ENCODE measurements around the gene MCF2L. TPM values are rescaled to one million over a fixed set of nuclear protein-coding genes. Genes with fewer than 3 reads are reported as not detected.
A peak's percentile ranks its signal among the peaks of the same experiment; 100 is the strongest.

Gene MCF2L
- total RNA-seq, 1 experiment from 2014 or later = 22.1 TPM

- peaks cover 14% of the 10 kb centered on the region for H3K4me1 ChIP-seq
- no peaks in the 10 kb centered on the region for H3K27me3 ChIP-seq (replicated peaks; ENCODE audit: control insufficient read depth, insufficient read depth, low read length)
- no peaks in the 10 kb centered on the region; the same call in 1 of the 2 replicates for H3K36me3 ChIP-seq (ENCODE audit: control insufficient read depth, insufficient read depth, low read length)
- TF ChIP-seq, protein P1, sequence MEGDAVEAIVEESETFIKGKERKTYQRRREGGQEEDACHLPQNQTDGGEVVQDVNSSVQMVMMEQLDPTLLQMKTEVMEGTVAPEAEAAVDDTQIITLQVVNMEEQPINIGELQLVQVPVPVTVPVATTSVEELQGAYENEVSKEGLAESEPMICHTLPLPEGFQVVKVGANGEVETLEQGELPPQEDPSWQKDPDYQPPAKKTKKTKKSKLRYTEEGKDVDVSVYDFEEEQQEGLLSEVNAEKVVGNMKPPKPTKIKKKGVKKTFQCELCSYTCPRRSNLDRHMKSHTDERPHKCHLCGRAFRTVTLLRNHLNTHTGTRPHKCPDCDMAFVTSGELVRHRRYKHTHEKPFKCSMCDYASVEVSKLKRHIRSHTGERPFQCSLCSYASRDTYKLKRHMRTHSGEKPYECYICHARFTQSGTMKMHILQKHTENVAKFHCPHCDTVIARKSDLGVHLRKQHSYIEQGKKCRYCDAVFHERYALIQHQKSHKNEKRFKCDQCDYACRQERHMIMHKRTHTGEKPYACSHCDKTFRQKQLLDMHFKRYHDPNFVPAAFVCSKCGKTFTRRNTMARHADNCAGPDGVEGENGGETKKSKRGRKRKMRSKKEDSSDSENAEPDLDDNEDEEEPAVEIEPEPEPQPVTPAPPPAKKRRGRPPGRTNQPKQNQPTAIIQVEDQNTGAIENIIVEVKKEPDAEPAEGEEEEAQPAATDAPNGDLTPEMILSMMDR (IDR thresholded peaks at IDR 0.05; ENCODE audit: insufficient read depth in 1 of 2, low read depth in 1 of 2, low read length in 1 of 2, severe bottlenecking in 1 of 2, unreplicated experiment in 1 of 2) = no peak
- Mint-ChIP-seq H3K36me3 (ENCODE audit: insufficient read depth, unreplicated experiment) (peaks cover 9% of the 10 kb centered on the region), H3K4me1 (ENCODE audit: low read depth, unreplicated experiment) (peaks cover 15% of the 10 kb centered on the region), H3K4me3 (ENCODE audit: unreplicated experiment) (no peak overlapping the region), H3K27me3 (ENCODE audit: insufficient read depth, unreplicated experiment) (no peaks in the 10 kb centered on the region), H3K9me3 (ENCODE audit: unreplicated experiment) (peaks cover 10% of the 10 kb centered on the region), H3K27ac (ENCODE audit: unreplicated experiment) (no peak overlapping the region)
- no peaks in the 10 kb centered on the region for H3K9me3 ChIP-seq
- BruUV-seq (replicated peaks) = no TSS peak
- H3K4me3 ChIP-seq (ENCODE audit: low read depth, low read length) = no peak overlapping the region
- ChIA-PET CTCF (interaction anchor here (0.7 to 1.1 kb wide), 2 partner anchors 19 to 68 kb away, joined by 3 to 6 read pairs; no protein-coding TSS in a partner anchor), POLR2A (no interaction called here)
- intact Hi-C loops (cut with micrococcal nuclease; ENCODE audit: unreplicated experiment) = no loop called here
- DNase-seq = no peak
Measured at GRCh38 chr13:113010510-113010865, 41.5 kb downstream of the MCF2L start.

DNA sequence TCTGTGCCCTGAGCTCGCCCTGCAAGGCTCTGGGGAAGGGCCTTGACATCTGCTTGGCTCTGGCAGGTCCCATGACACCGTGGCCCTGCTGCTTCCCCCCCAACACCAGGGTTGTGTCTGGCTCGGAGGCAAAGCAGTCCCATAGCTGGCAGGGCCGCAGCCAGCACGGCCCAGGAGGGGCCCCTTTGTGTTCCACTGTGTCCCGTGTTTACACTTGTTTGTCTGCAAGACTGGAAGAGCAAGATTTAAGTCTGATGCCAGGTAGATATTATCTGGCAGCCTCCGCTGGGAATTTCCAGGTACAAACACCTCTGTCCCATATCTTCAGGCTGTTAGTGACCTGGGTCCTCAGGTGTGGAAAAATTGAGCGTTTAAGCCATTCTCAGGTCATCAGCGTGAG lies 44.3 kb downstream of the MCF2L start:
- no TSS peak for BruUV-seq (replicated peaks)
- Mint-ChIP-seq H3K4me1 (ENCODE audit: low read depth, unreplicated experiment) (peaks cover 15% of the 10 kb centered on the region), H3K27me3 (ENCODE audit: insufficient read depth, unreplicated experiment) (no peaks in the 10 kb centered on the region), H3K27ac (ENCODE audit: unreplicated experiment) (peak overlapping the region; percentile 63), H3K36me3 (ENCODE audit: insufficient read depth, unreplicated experiment) (peaks cover 9% of the 10 kb centered on the region), H3K9me3 (ENCODE audit: unreplicated experiment) (peaks cover 10% of the 10 kb centered on the region), H3K4me3 (ENCODE audit: unreplicated experiment) (peak overlapping the region; percentile 25)
- TF ChIP-seq, protein P1 (IDR thresholded peaks at IDR 0.05; ENCODE audit: insufficient read depth in 1 of 2, low read depth in 1 of 2, low read length in 1 of 2, severe bottlenecking in 1 of 2, unreplicated experiment in 1 of 2) = no peak
- CTCF ChIA-PET = no interaction called here
- intact Hi-C loops (cut with micrococcal nuclease; ENCODE audit: unreplicated experiment) = no loop called here
- H3K4me1 ChIP-seq = peaks cover 14% of the 10 kb centered on the region
- no peaks in the 10 kb centered on the region for H3K27me3 ChIP-seq (replicated peaks; ENCODE audit: control insufficient read depth, insufficient read depth, low read length)
- no peak overlapping the region for H3K4me3 ChIP-seq (ENCODE audit: low read depth, low read length)
- H3K9me3 ChIP-seq = no peaks in the 10 kb centered on the region
- no peaks in the 10 kb centered on the region for H3K36me3 ChIP-seq (ENCODE audit: control insufficient read depth, insufficient read depth, low read length)
- peak in 1 of 2 experiments; percentile 55 for DNase-seq
- POLR2A ChIA-PET = no interaction called here

DNA sequence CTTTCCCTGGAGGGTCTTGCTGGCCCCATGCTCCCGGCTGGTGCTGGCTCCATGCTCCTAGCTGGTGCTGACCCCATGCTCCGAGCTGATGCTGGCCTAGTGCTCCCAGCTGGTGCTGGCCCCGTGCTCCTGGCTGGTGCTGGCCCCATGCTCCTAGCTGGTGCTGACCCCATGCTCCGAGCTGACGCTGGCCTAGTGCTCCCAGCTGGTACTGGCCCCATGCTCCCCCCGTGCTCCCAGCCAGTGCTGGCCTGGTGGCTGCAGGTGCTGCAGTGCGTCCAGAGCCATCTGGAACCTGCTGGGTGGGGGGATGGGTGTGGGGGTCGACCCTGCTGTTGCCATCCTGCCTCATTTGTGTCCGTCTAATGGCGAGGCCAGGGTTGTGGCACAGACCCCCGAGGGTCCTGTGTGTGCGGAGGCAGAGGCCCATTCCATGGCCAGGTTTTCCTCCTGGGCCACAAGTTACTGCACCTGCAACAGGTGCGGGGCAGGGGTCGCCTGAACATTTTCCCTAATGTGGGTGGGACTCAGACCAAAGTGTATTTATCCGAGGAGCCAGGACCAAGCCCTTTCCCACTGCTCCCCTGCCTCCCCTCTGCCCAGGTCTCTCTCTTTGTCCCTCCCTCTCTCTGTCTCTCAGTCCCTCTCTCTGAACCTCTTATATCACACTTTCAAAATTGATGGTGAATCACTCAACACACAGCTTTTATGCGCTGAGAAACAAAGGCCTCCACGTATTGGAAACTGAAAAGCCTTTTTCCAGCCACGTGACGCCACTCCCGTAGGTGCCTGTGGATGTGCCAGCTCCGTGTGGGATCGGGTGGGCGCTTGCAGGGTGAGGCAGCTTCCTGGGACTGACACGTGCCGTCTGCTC lies 45.1 kb downstream of the MCF2L start:
- ChIA-PET CTCF (no interaction called here), POLR2A (interaction anchor here (0.5 kb wide), 1 partner anchor 24 kb away, joined by 5 read pairs; no protein-coding TSS in a partner anchor)
- H3K9me3 ChIP-seq = no peaks in the 10 kb centered on the region
- no TSS peak for BruUV-seq (replicated peaks)
- H3K4me1 Mint-ChIP-seq (ENCODE audit: low read depth, unreplicated experiment) = peaks cover 15% of the 10 kb centered on the region
- no peaks in the 10 kb centered on the region for H3K27me3 Mint-ChIP-seq (ENCODE audit: insufficient read depth, unreplicated experiment)
- no peaks in the 10 kb centered on the region for H3K36me3 ChIP-seq (ENCODE audit: control insufficient read depth, insufficient read depth, low read length)
- no peak overlapping the region for H3K4me3 Mint-ChIP-seq (ENCODE audit: unreplicated experiment)
- TF ChIP-seq, protein P1 (IDR thresholded peaks at IDR 0.05; ENCODE audit: insufficient read depth in 1 of 2, low read depth in 1 of 2, low read length in 1 of 2, severe bottlenecking in 1 of 2, unreplicated experiment in 1 of 2) = no peak
- intact Hi-C loops (cut with micrococcal nuclease; ENCODE audit: unreplicated experiment) = no loop called here
- no peak overlapping the region for H3K4me3 ChIP-seq (ENCODE audit: low read depth, low read length)
- H3K27ac Mint-ChIP-seq (ENCODE audit: unreplicated experiment) = peak overlapping the region; percentile 63
- H3K4me1 ChIP-seq = peaks cover 14% of the 10 kb centered on the region
- peaks cover 10% of the 10 kb centered on the region for H3K9me3 Mint-ChIP-seq (ENCODE audit: unreplicated experiment)
- DNase-seq = no peak
- H3K36me3 Mint-ChIP-seq (ENCODE audit: insufficient read depth, unreplicated experiment) = peaks cover 9% of the 10 kb centered on the region
- H3K27me3 ChIP-seq (replicated peaks; ENCODE audit: control insufficient read depth, insufficient read depth, low read length) = no peaks in the 10 kb centered on the region

All from Caco-2 (cell line).